ENCODE results near the gene DNASE1L1.

DNASE1L1 gene

GRCh38 chrX:154362085-154362742 lies 46.8 kb downstream of the DNASE1L1 start:
- no peaks in the 10 kb centered on the region for H3K27me3 Mint-ChIP-seq
- peaks cover 88% of the 10 kb centered on the region for H3K36me3 Mint-ChIP-seq (ENCODE audit: insufficient read depth)
- H3K4me1 Mint-ChIP-seq: peaks cover 5% of the 10 kb centered on the region
- no peaks in the 10 kb centered on the region for H3K9me3 Mint-ChIP-seq
- no peak for DNase-seq (ENCODE audit: low spot score in 2 of 2)
- H3K4me3 Mint-ChIP-seq: peak overlapping the region; percentile 25
- H3K27ac Mint-ChIP-seq (ENCODE audit: low read depth): no peak overlapping the region
- no peak for ATAC-seq (replicated peaks; ENCODE audit: extremely low read depth, poor library complexity, severe bottlenecking)

GRCh38 chrX:154360155-154360713 lies 48.8 kb downstream of the DNASE1L1 start:
- peaks cover 84% of the 10 kb centered on the region for H3K36me3 Mint-ChIP-seq (ENCODE audit: insufficient read depth)

GRCh38 chrX:154359362-154360154 lies 49.5 kb downstream of the DNASE1L1 start:
- H3K27ac Mint-ChIP-seq (ENCODE audit: low read depth): no peak overlapping the region
- peaks cover 81% of the 10 kb centered on the region for H3K36me3 Mint-ChIP-seq (ENCODE audit: insufficient read depth)
- DNase-seq (ENCODE audit: low spot score in 2 of 2): no peak
- no peak overlapping the region for H3K4me3 Mint-ChIP-seq
- H3K9me3 Mint-ChIP-seq: no peaks in the 10 kb centered on the region
- peaks cover 11% of the 10 kb centered on the region for H3K4me1 Mint-ChIP-seq
- no peak for ATAC-seq (replicated peaks; ENCODE audit: extremely low read depth, poor library complexity, severe bottlenecking)
- H3K27me3 Mint-ChIP-seq: no peaks in the 10 kb centered on the region

More at GRCh38 chrX:154360155-154360713, 48.8 kb downstream of the DNASE1L1 start:
- H3K27ac Mint-ChIP-seq (ENCODE audit: low read depth): peak overlapping the region; percentile 57
- peaks cover 11% of the 10 kb centered on the region for H3K4me1 Mint-ChIP-seq
- no peak overlapping the region for H3K4me3 Mint-ChIP-seq
- DNase-seq (ENCODE audit: low spot score in 2 of 2) (no peak), ATAC-seq (replicated peaks; ENCODE audit: extremely low read depth, poor library complexity, severe bottlenecking) (no peak)
- H3K27me3 Mint-ChIP-seq: no peaks in the 10 kb centered on the region
- H3K9me3 Mint-ChIP-seq: no peaks in the 10 kb centered on the region

- peak overlapping the region; percentile 94 for H3K27ac Mint-ChIP-seq (ENCODE audit: low read depth)
These were observed 50.2 kb downstream of the DNASE1L1 start for GRCh38 chrX:154358829-154359228.

GRCh38 chrX:154358011-154358410 lies 51.0 kb downstream of the DNASE1L1 start:
- Mint-ChIP-seq H3K27ac (ENCODE audit: low read depth) (peak overlapping the region; percentile 94), H3K4me3 (no peak overlapping the region), H3K4me1 (peaks cover 11% of the 10 kb centered on the region), H3K36me3 (ENCODE audit: insufficient read depth) (peaks cover 83% of the 10 kb centered on the region), H3K27me3 (no peaks in the 10 kb centered on the region), H3K9me3 (no peaks in the 10 kb centered on the region)
- ATAC-seq (replicated peaks; ENCODE audit: extremely low read depth, poor library complexity, severe bottlenecking) (no peak), DNase-seq (ENCODE audit: low spot score in 2 of 2) (no peak)

More at GRCh38 chrX:154358829-154359228, 50.2 kb downstream of the DNASE1L1 start:
- H3K4me1 Mint-ChIP-seq: peaks cover 11% of the 10 kb centered on the region
- H3K9me3 Mint-ChIP-seq: no peaks in the 10 kb centered on the region
- DNase-seq (ENCODE audit: low spot score in 2 of 2): no peak
- no peak for ATAC-seq (replicated peaks; ENCODE audit: extremely low read depth, poor library complexity, severe bottlenecking)
- peak overlapping the region; percentile 63 for H3K4me3 Mint-ChIP-seq
- H3K36me3 Mint-ChIP-seq (ENCODE audit: insufficient read depth): peaks cover 81% of the 10 kb centered on the region
- no peaks in the 10 kb centered on the region for H3K27me3 Mint-ChIP-seq

- Mint-ChIP-seq H3K4me1 (peaks cover 11% of the 10 kb centered on the region), H3K27me3 (no peaks in the 10 kb centered on the region), H3K4me3 (peak overlapping the region; percentile 57), H3K9me3 (no peaks in the 10 kb centered on the region), H3K27ac (ENCODE audit: low read depth) (peak overlapping the region; percentile 87), H3K36me3 (ENCODE audit: insufficient read depth) (peaks cover 80% of the 10 kb centered on the region)
- ATAC-seq (replicated peaks; ENCODE audit: extremely low read depth, poor library complexity, severe bottlenecking): no peak
- DNase-seq (ENCODE audit: low spot score in 2 of 2): no peak
These were observed 51.8 kb downstream of the DNASE1L1 start for GRCh38 chrX:154357205-154357604.

GRCh38 chrX:154356596-154356995 lies 52.5 kb downstream of the DNASE1L1 start:
- no peaks in the 10 kb centered on the region for H3K27me3 Mint-ChIP-seq
- H3K4me1 Mint-ChIP-seq: peaks cover 14% of the 10 kb centered on the region
- peaks cover 80% of the 10 kb centered on the region for H3K36me3 Mint-ChIP-seq (ENCODE audit: insufficient read depth)

GRCh38 chrX:154355776-154356140 lies 53.3 kb downstream of the DNASE1L1 start:
- peak overlapping the region; percentile 87 for H3K27ac Mint-ChIP-seq (ENCODE audit: low read depth)

More at GRCh38 chrX:154356596-154356995, 52.5 kb downstream of the DNASE1L1 start:
- Mint-ChIP-seq H3K9me3 (no peaks in the 10 kb centered on the region), H3K4me3 (peak overlapping the region; percentile 57), H3K27ac (ENCODE audit: low read depth) (peak overlapping the region; percentile 87)
- DNase-seq (ENCODE audit: low spot score in 2 of 2) (no peak), ATAC-seq (replicated peaks; ENCODE audit: extremely low read depth, poor library complexity, severe bottlenecking) (no peak)

GRCh38 chrX:154355094-154355775 lies 53.8 kb downstream of the DNASE1L1 start:
- Mint-ChIP-seq H3K4me1 (peaks cover 18% of the 10 kb centered on the region), H3K27ac (ENCODE audit: low read depth) (no peak overlapping the region)

More at GRCh38 chrX:154355776-154356140, 53.3 kb downstream of the DNASE1L1 start:
- Mint-ChIP-seq H3K9me3 (no peaks in the 10 kb centered on the region), H3K36me3 (ENCODE audit: insufficient read depth) (peaks cover 81% of the 10 kb centered on the region), H3K27me3 (no peaks in the 10 kb centered on the region), H3K4me1 (peaks cover 18% of the 10 kb centered on the region), H3K4me3 (peak overlapping the region; percentile 44)
- DNase-seq (ENCODE audit: low spot score in 2 of 2): no peak
- ATAC-seq (replicated peaks; ENCODE audit: extremely low read depth, poor library complexity, severe bottlenecking): no peak

GRCh38 chrX:154354516-154354915 lies 54.5 kb downstream of the DNASE1L1 start:
- no peaks in the 10 kb centered on the region for H3K27me3 Mint-ChIP-seq
- DNase-seq (ENCODE audit: low spot score in 2 of 2): peak in 1 of 2 donors; percentile 7
- no peak overlapping the region for H3K4me3 Mint-ChIP-seq
- H3K36me3 Mint-ChIP-seq (ENCODE audit: insufficient read depth): peaks cover 83% of the 10 kb centered on the region
- no peaks in the 10 kb centered on the region for H3K9me3 Mint-ChIP-seq
- ATAC-seq (replicated peaks; ENCODE audit: extremely low read depth, poor library complexity, severe bottlenecking): no peak
- peaks cover 18% of the 10 kb centered on the region for H3K4me1 Mint-ChIP-seq
- H3K27ac Mint-ChIP-seq (ENCODE audit: low read depth): peak overlapping the region; percentile 74

More at GRCh38 chrX:154355094-154355775, 53.8 kb downstream of the DNASE1L1 start:
- peak overlapping the region; percentile 44 for H3K4me3 Mint-ChIP-seq
- DNase-seq (ENCODE audit: low spot score in 2 of 2) (no peak), ATAC-seq (replicated peaks; ENCODE audit: extremely low read depth, poor library complexity, severe bottlenecking) (no peak)
- H3K27me3 Mint-ChIP-seq: no peaks in the 10 kb centered on the region
- peaks cover 81% of the 10 kb centered on the region for H3K36me3 Mint-ChIP-seq (ENCODE audit: insufficient read depth)
- no peaks in the 10 kb centered on the region for H3K9me3 Mint-ChIP-seq

- Mint-ChIP-seq H3K27ac (ENCODE audit: low read depth) (peak overlapping the region; percentile 74), H3K36me3 (ENCODE audit: insufficient read depth) (peaks cover 83% of the 10 kb centered on the region), H3K4me1 (peaks cover 21% of the 10 kb centered on the region), H3K27me3 (no peaks in the 10 kb centered on the region), H3K4me3 (peak overlapping the region; percentile 27), H3K9me3 (no peaks in the 10 kb centered on the region)
- ATAC-seq (replicated peaks; ENCODE audit: extremely low read depth, poor library complexity, severe bottlenecking): no peak
- peak in 1 of 2 donors; percentile 8 for DNase-seq (ENCODE audit: low spot score in 2 of 2)
These were observed 55.0 kb downstream of the DNASE1L1 start for GRCh38 chrX:154354013-154354412.

GRCh38 chrX:154353172-154353843 lies 55.7 kb downstream of the DNASE1L1 start:
- Mint-ChIP-seq H3K36me3 (ENCODE audit: insufficient read depth) (peaks cover 83% of the 10 kb centered on the region), H3K4me1 (peaks cover 19% of the 10 kb centered on the region)

More at GRCh38 chrX:154353172-154353843, 55.7 kb downstream of the DNASE1L1 start:
- Mint-ChIP-seq H3K27me3 (no peaks in the 10 kb centered on the region), H3K4me3 (peak overlapping the region; percentile 27), H3K27ac (ENCODE audit: low read depth) (peak overlapping the region; percentile 32), H3K9me3 (no peaks in the 10 kb centered on the region)
- DNase-seq (ENCODE audit: low spot score in 2 of 2) (peak in 1 of 2 donors; percentile 8), ATAC-seq (replicated peaks; ENCODE audit: extremely low read depth, poor library complexity, severe bottlenecking) (no peak)
